Measurements from ENCODE around the gene CDC5L. TPM values are rescaled to one million over a fixed set of nuclear protein-coding genes. Genes with fewer than 3 reads are reported as not detected.

Gene CDC5L
- polyA plus RNA-seq, 3 donors = 4.9 to 10.2 (median 7.4) TPM

- Mint-ChIP-seq H3K36me3 (no peaks in the 10 kb centered on the region), H3K27ac (no peak overlapping the region), H3K27me3 (ENCODE audit: low read depth in 3 of 3) (peaks cover 3 to 13% (median 7%) of the 10 kb centered on the region in 3 donors), H3K9me3 (no peaks in the 10 kb centered on the region), H3K4me1 (peaks cover 10% of the 10 kb centered on the region), H3K4me3 (no peak overlapping the region)
- Histone ChIP-seq H4K20me1 (ENCODE audit: insufficient read depth, low read length) (no peaks in the 10 kb centered on the region), H3K27ac (ENCODE audit: low read depth in 1 of 2, low read length in 2 of 2) (no peak overlapping the region), H3K4me2 (replicated peaks; ENCODE audit: extremely low read depth, low read length, poor library complexity, severe bottlenecking) (no peak overlapping the region), H3K9ac (ENCODE audit: insufficient read depth, low read length, poor library complexity, severe bottlenecking) (no peak overlapping the region), H3K27me3 (ENCODE audit: control insufficient read depth in 2 of 2, insufficient read depth in 2 of 2, low read length in 2 of 2) (no peaks in the 10 kb centered on the region), H3K4me1 (ENCODE audit: control insufficient read depth in 1 of 2, insufficient read depth in 2 of 2, low read length in 2 of 2) (peaks cover 6 to 7% of the 10 kb centered on the region in 2 donors), H2AFZ (ENCODE audit: insufficient read depth, low read depth, low read length, poor library complexity, severe bottlenecking) (no peak overlapping the region), H3K9me3 (replicated peaks in 1 of 2; ENCODE audit: control insufficient read depth in 1 of 2, insufficient read depth in 1 of 2, low read length in 2 of 2) (no peaks in the 10 kb centered on the region), H3K36me3 (replicated peaks in 1 of 2; ENCODE audit: control insufficient read depth in 1 of 2, insufficient read depth in 2 of 2, low read length in 2 of 2) (no peaks in the 10 kb centered on the region), H3K4me3 (replicated peaks in 1 of 3; ENCODE audit: low read depth in 2 of 3, low read length in 3 of 3) (no peak overlapping the region), H3K79me2 (ENCODE audit: insufficient read depth, low read length) (no peaks in the 10 kb centered on the region)
- no peak for DNase-seq
- no peak for TF ChIP-seq CTCF (IDR thresholded peaks at IDR 0.05)
- intact Hi-C loops (cut with micrococcal nuclease) = no loop called here
- WGBS (ENCODE audit: insufficient coverage) = 97% methylated on average over 6 of the region's 6 CpGs
These were observed 93.5 kb downstream of the CDC5L start for GRCh38 chr6:44481056-44481455.

- WGBS (ENCODE audit: insufficient coverage) = 91% methylated on average over 4 of the region's 9 CpGs
- no peak overlapping the region for H3K4me3 Mint-ChIP-seq
These were observed 94.3 kb downstream of the CDC5L start for GRCh38 chr6:44481760-44482159.

More at GRCh38 chr6:44481760-44482159, 94.3 kb downstream of the CDC5L start:
- no peak overlapping the region for H3K9ac ChIP-seq (ENCODE audit: insufficient read depth, low read length, poor library complexity, severe bottlenecking)
- Mint-ChIP-seq H3K9me3 (no peaks in the 10 kb centered on the region), H3K36me3 (no peaks in the 10 kb centered on the region), H3K27ac (no peak overlapping the region), H3K4me1 (peaks cover 10% of the 10 kb centered on the region), H3K27me3 (ENCODE audit: low read depth in 3 of 3) (peaks cover 4 to 15% (median 8%) of the 10 kb centered on the region in 3 donors)
- H2AFZ ChIP-seq (ENCODE audit: insufficient read depth, low read depth, low read length, poor library complexity, severe bottlenecking) = no peak overlapping the region
- H3K27me3 ChIP-seq (ENCODE audit: control insufficient read depth in 2 of 2, insufficient read depth in 2 of 2, low read length in 2 of 2) = no peaks in the 10 kb centered on the region
- no peaks in the 10 kb centered on the region for H3K9me3 ChIP-seq (replicated peaks in 1 of 2; ENCODE audit: control insufficient read depth in 1 of 2, insufficient read depth in 1 of 2, low read length in 2 of 2)
- H3K79me2 ChIP-seq (ENCODE audit: insufficient read depth, low read length) = no peaks in the 10 kb centered on the region
- intact Hi-C loops (cut with micrococcal nuclease) = no loop called here
- no peaks in the 10 kb centered on the region for H3K36me3 ChIP-seq (replicated peaks in 1 of 2; ENCODE audit: control insufficient read depth in 1 of 2, insufficient read depth in 2 of 2, low read length in 2 of 2)
- no peak overlapping the region for H3K4me2 ChIP-seq (replicated peaks; ENCODE audit: extremely low read depth, low read length, poor library complexity, severe bottlenecking)
- no peak overlapping the region for H3K27ac ChIP-seq (ENCODE audit: low read depth in 1 of 2, low read length in 2 of 2)
- DNase-seq = no peak
- H3K4me3 ChIP-seq (replicated peaks in 1 of 3; ENCODE audit: low read depth in 2 of 3, low read length in 3 of 3) = no peak overlapping the region
- TF ChIP-seq CTCF (IDR thresholded peaks at IDR 0.05) = no peak
- no peaks in the 10 kb centered on the region for H4K20me1 ChIP-seq (ENCODE audit: insufficient read depth, low read length)
- peaks cover 6 to 7% of the 10 kb centered on the region in 2 donors for H3K4me1 ChIP-seq (ENCODE audit: control insufficient read depth in 1 of 2, insufficient read depth in 2 of 2, low read length in 2 of 2)
